HG03025 (cell line): ENCODE results near the gene CCR8.
"Not testable (repeated sequence)": the region's sequence is repeated elsewhere in the genome, so short reads cannot be mapped to it uniquely, and the experiment has no call there.

Experiments
- ATAC-seq: cut with Tn5 transposase; IDR thresholded peaks from one replicate; pipeline ENCODE4 v1.9.1; 2021; ENCODE audit warnings: mild to moderate bottlenecking, moderate library complexity; ENCODE audit not compliant: unreplicated experiment, low FRiP score

Gene CCR8

GRCh38 chr3:39344746-39345344, 15.3 kb downstream of the CCR8 start:
- no peak for ATAC-seq

- peak; percentile 84 for ATAC-seq
Measured at GRCh38 chr3:39346785-39347585, 17.5 kb downstream of the CCR8 start.

- peak; percentile 22 for ATAC-seq
Measured at GRCh38 chr3:39347586-39347876, 18.0 kb downstream of the CCR8 start.

GRCh38 chr3:39349080-39349479, 19.6 kb downstream of the CCR8 start:
- ATAC-seq, result no peak

- no peak for ATAC-seq
Measured at GRCh38 chr3:39350714-39351113, 21.2 kb downstream of the CCR8 start.

- not testable (repeated sequence) for ATAC-seq
Measured at GRCh38 chr3:39351134-39351533, 21.6 kb downstream of the CCR8 start.

- ATAC-seq, result not testable (repeated sequence)
Measured at GRCh38 chr3:39353168-39353927, 23.8 kb downstream of the CCR8 start.

- ATAC-seq, result no peak
Measured at GRCh38 chr3:39358333-39358732, 28.8 kb downstream of the CCR8 start.

GRCh38 chr3:39361252-39361927, 31.9 kb downstream of the CCR8 start:
- no peak for ATAC-seq

- ATAC-seq, result no peak
Measured at GRCh38 chr3:39362192-39362591, 32.7 kb downstream of the CCR8 start.

GRCh38 chr3:39362812-39363211, 33.3 kb downstream of the CCR8 start:
- no peak for ATAC-seq

- ATAC-seq, result not testable (repeated sequence)
Measured at GRCh38 chr3:39370450-39370849, 40.9 kb downstream of the CCR8 start.

- no peak for ATAC-seq
Measured at GRCh38 chr3:39372833-39373232, 43.3 kb downstream of the CCR8 start.

- no peak for ATAC-seq
Measured at GRCh38 chr3:39376959-39377634, 47.6 kb downstream of the CCR8 start.

- ATAC-seq, result peak; percentile 52
Measured at GRCh38 chr3:39378088-39378487, 48.6 kb downstream of the CCR8 start.

GRCh38 chr3:39378957-39379777, 49.7 kb downstream of the CCR8 start:
- ATAC-seq, result no peak

GRCh38 chr3:39379778-39380155, 50.3 kb downstream of the CCR8 start:
- no peak for ATAC-seq

- ATAC-seq, result no peak
Measured at GRCh38 chr3:39381432-39381831, 51.9 kb downstream of the CCR8 start.
